ENCODE measurements around the gene APBA1.

APBA1 gene

GRCh38 chr9:69516353-69517322, 155.5 kb downstream of the APBA1 start:
- no peak for DNase-seq

GRCh38 chr9:69515810-69516209, 156.4 kb downstream of the APBA1 start:
- no peak for DNase-seq

- no peak for DNase-seq
Measured at GRCh38 chr9:69513141-69513820, 158.9 kb downstream of the APBA1 start.

GRCh38 chr9:69504058-69504457, 168.1 kb downstream of the APBA1 start:
- DNase-seq, result no peak

- peak in 1 of 5 donors; percentile 77 for DNase-seq
Measured at GRCh38 chr9:69502671-69503301, 169.4 kb downstream of the APBA1 start.

GRCh38 chr9:69500896-69501295, 171.3 kb downstream of the APBA1 start:
- no peak for DNase-seq

GRCh38 chr9:69499959-69500358, 172.2 kb downstream of the APBA1 start:
- no peak for DNase-seq

- DNase-seq, result no peak
Measured at GRCh38 chr9:69499407-69499806, 172.8 kb downstream of the APBA1 start.

- DNase-seq, result no peak
Measured at GRCh38 chr9:69498470-69498869, 173.7 kb downstream of the APBA1 start.

- no peak for DNase-seq
Measured at GRCh38 chr9:69497816-69498215, 174.4 kb downstream of the APBA1 start.

- DNase-seq, result peak in 1 of 5 donors; percentile 55
Measured at GRCh38 chr9:69496846-69497450, 175.2 kb downstream of the APBA1 start.

GRCh38 chr9:69495296-69495695, 176.9 kb downstream of the APBA1 start:
- DNase-seq, result no peak

- no peak for DNase-seq
Measured at GRCh38 chr9:69494763-69495162, 177.4 kb downstream of the APBA1 start.

GRCh38 chr9:69494208-69494607, 178.0 kb downstream of the APBA1 start:
- no peak for DNase-seq

- no peak for DNase-seq
Measured at GRCh38 chr9:69486498-69486897, 185.7 kb downstream of the APBA1 start.

- peak in 1 of 5 donors; percentile 51 for DNase-seq
Measured at GRCh38 chr9:69485466-69485865, 186.7 kb downstream of the APBA1 start.

GRCh38 chr9:69483886-69484422, 188.2 kb downstream of the APBA1 start:
- DNase-seq, result no peak

GRCh38 chr9:69476797-69477196, 195.4 kb downstream of the APBA1 start:
- no peak for DNase-seq

- DNase-seq, result peak in 1 of 5 donors; percentile 64
Measured at GRCh38 chr9:69476016-69476415, 196.2 kb downstream of the APBA1 start.

GRCh38 chr9:69474821-69475220, 197.3 kb downstream of the APBA1 start:
- peak in 1 of 5 donors; percentile 48 for DNase-seq

GRCh38 chr9:69472101-69472620, 200.0 kb downstream of the APBA1 start:
- DNase-seq, result no peak

GRCh38 chr9:69471433-69471832, 200.7 kb downstream of the APBA1 start:
- no peak for DNase-seq

Measured in T-helper 1 cell (primary cell).